ENCODE data around the gene POLD3. TPM values are rescaled to one million over a fixed set of nuclear protein-coding genes. Genes with fewer than 3 reads are reported as not detected.
"Not testable (repeated sequence)": the region's sequence is repeated elsewhere in the genome, so short reads cannot be mapped to it uniquely, and the experiment has no call there.

Gene POLD3
- total and polyA plus RNA-seq, 5 experiments from 2014 or later: 12.0 to 17.4 (median 14.9) TPM

- Mint-ChIP-seq H3K4me3 (no peak overlapping the region), H3K4me1 (no peaks in the 10 kb centered on the region), H3K27me3 (peaks cover 1 to 8% (median 6%) of the 10 kb centered on the region in 5 donors), H3K9me3 (no peaks in the 10 kb centered on the region), H3K27ac (no peak overlapping the region), H3K36me3 (no peaks in the 10 kb centered on the region)
- DNase-seq: peak in 3 of 10 donors; percentile 8 to 19 (median 18)
- POLR2A ChIA-PET: no interaction called here
- ATAC-seq: no peak
Measured at GRCh38 chr11:74570266-74571061, 21.9 kb upstream of the POLD3 start.

- POLR2A ChIA-PET: no interaction called here
- H3K4me3 Mint-ChIP-seq: no peak overlapping the region
- peaks cover 1 to 8% (median 6%) of the 10 kb centered on the region in 5 donors for H3K27me3 Mint-ChIP-seq
- H3K36me3 Mint-ChIP-seq: no peaks in the 10 kb centered on the region
- no peaks in the 10 kb centered on the region for H3K9me3 Mint-ChIP-seq
- H3K27ac Mint-ChIP-seq: no peak overlapping the region
- H3K4me1 Mint-ChIP-seq: no peaks in the 10 kb centered on the region
- ATAC-seq (no peak), DNase-seq (no peak)
Measured at GRCh38 chr11:74571062-74571399, 21.4 kb upstream of the POLD3 start.

- POLR2A ChIA-PET: interaction anchor here (0.7 kb wide), 1 partner anchor 219 kb away, joined by 3 read pairs; no protein-coding TSS in a partner anchor
- Mint-ChIP-seq H3K36me3 (no peaks in the 10 kb centered on the region), H3K9me3 (no peaks in the 10 kb centered on the region), H3K4me1 (no peaks in the 10 kb centered on the region), H3K27ac (no peak overlapping the region), H3K27me3 (peaks cover 1 to 8% (median 6%) of the 10 kb centered on the region in 5 donors), H3K4me3 (no peak overlapping the region)
- ATAC-seq (no peak), DNase-seq (no peak)
Measured at GRCh38 chr11:74572349-74572748, 20.0 kb upstream of the POLD3 start.

GRCh38 chr11:74574563-74574962 lies 17.8 kb upstream of the POLD3 start:
- H3K27me3 Mint-ChIP-seq: peaks cover 1 to 8% (median 6%) of the 10 kb centered on the region in 5 donors
- no peak overlapping the region for H3K27ac Mint-ChIP-seq
- no peak for ATAC-seq
- POLR2A ChIA-PET: no interaction called here
- H3K9me3 Mint-ChIP-seq: no peaks in the 10 kb centered on the region
- H3K36me3 Mint-ChIP-seq: no peaks in the 10 kb centered on the region
- no peak for DNase-seq
- no peak overlapping the region for H3K4me3 Mint-ChIP-seq
- no peaks in the 10 kb centered on the region for H3K4me1 Mint-ChIP-seq

- POLR2A ChIA-PET: no interaction called here
- no peak overlapping the region for H3K27ac Mint-ChIP-seq
- no peaks in the 10 kb centered on the region for H3K36me3 Mint-ChIP-seq
- no peak for ATAC-seq
- no peaks in the 10 kb centered on the region for H3K9me3 Mint-ChIP-seq
- H3K4me1 Mint-ChIP-seq: no peaks in the 10 kb centered on the region
- H3K4me3 Mint-ChIP-seq: no peak overlapping the region
- H3K27me3 Mint-ChIP-seq: peaks cover under 1 to 6% (median 3%) of the 10 kb centered on the region in 5 donors
- no peak for DNase-seq
Measured at GRCh38 chr11:74575999-74576398, 16.4 kb upstream of the POLD3 start.

GRCh38 chr11:74577181-74577580 lies 15.2 kb upstream of the POLD3 start:
- Mint-ChIP-seq H3K27me3 (peaks cover 0 to 3% (median 3%) of the 10 kb centered on the region in 5 donors), H3K4me1 (no peaks in the 10 kb centered on the region), H3K4me3 (no peak overlapping the region), H3K36me3 (no peaks in the 10 kb centered on the region), H3K9me3 (no peaks in the 10 kb centered on the region), H3K27ac (no peak overlapping the region)
- ATAC-seq (no peak), DNase-seq (no peak)
- POLR2A ChIA-PET: no interaction called here

GRCh38 chr11:74577624-74578396 lies 14.6 kb upstream of the POLD3 start:
- no peaks in the 10 kb centered on the region for H3K9me3 Mint-ChIP-seq
- POLR2A ChIA-PET: no interaction called here

GRCh38 chr11:74579577-74580270 lies 12.7 kb upstream of the POLD3 start:
- no peaks in the 10 kb centered on the region for H3K9me3 Mint-ChIP-seq

More at GRCh38 chr11:74577624-74578396, 14.6 kb upstream of the POLD3 start:
- H3K4me3 Mint-ChIP-seq: no peak overlapping the region
- H3K4me1 Mint-ChIP-seq: no peaks in the 10 kb centered on the region
- peaks cover 0 to 3% (median 3%) of the 10 kb centered on the region in 5 donors for H3K27me3 Mint-ChIP-seq
- DNase-seq: no peak
- no peak for ATAC-seq
- no peaks in the 10 kb centered on the region for H3K36me3 Mint-ChIP-seq
- H3K27ac Mint-ChIP-seq: no peak overlapping the region

GRCh38 chr11:74581954-74582547 lies 10.3 kb upstream of the POLD3 start:
- Mint-ChIP-seq H3K27ac (peak overlapping the region in 1 of 10 donors; percentile 29), H3K27me3 (no peaks in the 10 kb centered on the region), H3K4me1 (no peaks in the 10 kb centered on the region), H3K36me3 (no peaks in the 10 kb centered on the region), H3K4me3 (no peak overlapping the region), H3K9me3 (no peaks in the 10 kb centered on the region)
- ATAC-seq (no peak), DNase-seq (no peak)
- POLR2A ChIA-PET: no interaction called here

More at GRCh38 chr11:74579577-74580270, 12.7 kb upstream of the POLD3 start:
- no peak overlapping the region for H3K4me3 Mint-ChIP-seq
- DNase-seq (no peak), ATAC-seq (no peak)
- no peaks in the 10 kb centered on the region for H3K36me3 Mint-ChIP-seq
- H3K27me3 Mint-ChIP-seq: no peaks in the 10 kb centered on the region
- POLR2A ChIA-PET: interaction anchor here (0.7 kb wide), 1 partner anchor 12 kb away, joined by 4 read pairs; no protein-coding TSS in a partner anchor
- peak overlapping the region in 2 of 10 donors; percentile 7 to 75 for H3K27ac Mint-ChIP-seq
- no peaks in the 10 kb centered on the region for H3K4me1 Mint-ChIP-seq

GRCh38 chr11:74583024-74583624 lies 9.3 kb upstream of the POLD3 start:
- POLR2A ChIA-PET: no interaction called here
- no peaks in the 10 kb centered on the region for H3K27me3 Mint-ChIP-seq
- ATAC-seq (no peak), DNase-seq (no peak)
- peak overlapping the region in 1 of 10 donors; percentile 32 for H3K27ac Mint-ChIP-seq
- no peaks in the 10 kb centered on the region for H3K4me1 Mint-ChIP-seq
- no peaks in the 10 kb centered on the region for H3K36me3 Mint-ChIP-seq
- H3K4me3 Mint-ChIP-seq: no peak overlapping the region
- H3K9me3 Mint-ChIP-seq: no peaks in the 10 kb centered on the region

GRCh38 chr11:74590492-74590891 lies 1.9 kb upstream of the POLD3 start:
- H3K9me3 Mint-ChIP-seq, H3K36me3 Mint-ChIP-seq, DNase-seq, POLR2A ChIA-PET, H3K27me3 Mint-ChIP-seq, ATAC-seq, H3K27ac Mint-ChIP-seq: not testable (repeated sequence)
- H3K4me1 Mint-ChIP-seq: peaks cover 8 to 32% (median 26%) of the 10 kb centered on the region in 4 donors
- peak overlapping the region in 1 of 10 donors; percentile 76 for H3K4me3 Mint-ChIP-seq

- H3K27me3 Mint-ChIP-seq: no peaks in the 10 kb centered on the region
Measured at GRCh38 chr11:74592063-74592440, 330 bp upstream of the POLD3 start.

More at GRCh38 chr11:74592063-74592440, 330 bp upstream of the POLD3 start:
- Mint-ChIP-seq H3K4me3 (peak overlapping the region; percentile 90 to 99 (median 97)), H3K36me3 (peaks cover 4 to 14% (median 9%) of the 10 kb centered on the region in 3 donors), H3K9me3 (no peaks in the 10 kb centered on the region), H3K27ac (peak overlapping the region; percentile 93 to 98 (median 96)), H3K4me1 (peaks cover 8 to 32% (median 26%) of the 10 kb centered on the region in 4 donors)
- DNase-seq (no peak), ATAC-seq (no peak)
- POLR2A ChIA-PET: interaction anchor here (1.0 to 1.9 kb wide), 3 partner anchors 10 to 138 kb away, joined by 3 to 21 read pairs (median 5); partner anchors contain the start of gene LIPT2

All from naive thymus-derived CD8-positive, alpha-beta T cell (primary cell).